PFSK-1 (cell line): ENCODE results near the gene PDGFRB.

Experiments
- FOXP2 ChIP-seq: optimal IDR thresholded peaks from 2 replicates; pipeline ENCODE3; 2011; ENCODE audit warnings: borderline replicate concordance, control low read depth, inconsistent platforms; ENCODE audit not compliant: insufficient read depth; ENCODE audit errors: extremely low read length, extremely low read depth
- POLR2AphosphoS5 ChIP-seq: IDR thresholded peaks from 2 replicates; pipeline ENCODE4 v1.6.1; 2012; ENCODE audit warnings: low read depth, mild to moderate bottlenecking, control low read depth, low read length, moderate library complexity
- REST ChIP-seq, 2 experiments: IDR thresholded peaks; 2 replicates each; pipeline versions ENCODE4 v1.6.1 to v1.8.0; 2011 to 2012; ENCODE audit warnings: low read depth in 2 of 2, low read length in 2 of 2, control low read depth in 1 of 2, inconsistent platforms in 1 of 2, mild to moderate bottlenecking in 1 of 2, moderate library complexity in 1 of 2; ENCODE audit not compliant: insufficient read depth in 1 of 2
- SIN3A ChIP-seq: IDR thresholded peaks from 2 replicates; pipeline ENCODE4 v1.6.1; 2012; ENCODE audit warnings: mild to moderate bottlenecking, low read length, moderate library complexity, borderline replicate concordance; ENCODE audit not compliant: insufficient read depth
- TAF1 ChIP-seq: IDR thresholded peaks from 2 replicates; pipeline ENCODE4 v1.6.1; 2012; ENCODE audit warnings: low read length, control low read depth, borderline replicate concordance; ENCODE audit not compliant: insufficient read depth

PDGFRB gene

GRCh38 chr5:150135557-150136304, 19.9 kb downstream of the PDGFRB start:
- TF ChIP-seq REST (IDR thresholded peaks at IDR 0.05; ENCODE audit: insufficient read depth in 1 of 2, low read depth in 2 of 2, low read length in 2 of 2) (no peak), TAF1 (no peak), SIN3A (no peak), FOXP2 (no peak), POLR2AphosphoS5 (no peak)

- no peak for TF ChIP-seq TAF1
- TF ChIP-seq SIN3A: no peak
- TF ChIP-seq FOXP2: no peak
- no peak for TF ChIP-seq REST (IDR thresholded peaks at IDR 0.05; ENCODE audit: insufficient read depth in 1 of 2, low read depth in 2 of 2, low read length in 2 of 2)
- no peak for TF ChIP-seq POLR2AphosphoS5
These were observed 21.5 kb downstream of the PDGFRB start for GRCh38 chr5:150134198-150134588.

GRCh38 chr5:150133581-150134197, 22.0 kb downstream of the PDGFRB start:
- TF ChIP-seq SIN3A (no peak), FOXP2 (no peak), POLR2AphosphoS5 (no peak)

GRCh38 chr5:150132740-150133139, 22.9 kb downstream of the PDGFRB start:
- no peak for TF ChIP-seq SIN3A
- TF ChIP-seq TAF1: no peak
- TF ChIP-seq FOXP2: no peak
- no peak for TF ChIP-seq REST (IDR thresholded peaks at IDR 0.05; ENCODE audit: insufficient read depth in 1 of 2, low read depth in 2 of 2, low read length in 2 of 2)
- no peak for TF ChIP-seq POLR2AphosphoS5

- TF ChIP-seq REST (IDR thresholded peaks at IDR 0.05; ENCODE audit: insufficient read depth in 1 of 2, low read depth in 2 of 2, low read length in 2 of 2): no peak
- no peak for TF ChIP-seq TAF1
- no peak for TF ChIP-seq POLR2AphosphoS5
- TF ChIP-seq SIN3A: no peak
- TF ChIP-seq FOXP2: no peak
These were observed 23.5 kb downstream of the PDGFRB start for GRCh38 chr5:150131978-150132694.
